GM10248 (cell line): ENCODE measurements around the gene UBE2D2.
"Not testable (repeated sequence)": the region's sequence is repeated elsewhere in the genome, so short reads cannot be mapped to it uniquely, and the experiment has no call there.

Experiments used
- CTCF ChIA-PET: fragments of 300-600 bp; sonication (Branson Sonifier 250); formaldehyde crosslinking; extraction: SDS; loops from one replicate; lab custom pipeline; 2021; ENCODE audit warnings: antibody characterized with exemption; lab: Yijun Ruan, JAX
- POLR2A ChIA-PET: fragments of 350-650 bp; sonication (Branson Sonifier 250); formaldehyde crosslinking; extraction: SDS; loops from one replicate; lab custom pipeline; 2020; ENCODE audit warnings: antibody characterized with exemption; lab: Yijun Ruan, JAX
- DNase-seq: peaks from one replicate; pipeline ENCODE4 v3.0.0; 2012; ENCODE audit errors: extremely low spot score
- CTCF ChIP-seq: IDR thresholded peaks from 2 replicates; pipeline ENCODE4 v1.5.1; 2012; ENCODE audit warnings: mild to moderate bottlenecking, low read depth; ENCODE audit errors: extremely low read depth, missing control alignments, control extremely low read depth

Gene UBE2D2

GRCh38 chr5:139530079-139530478, 31.1 kb upstream of the UBE2D2 start:
- CTCF ChIA-PET, result interaction anchor here (0.9 to 2.1 kb wide), 4 partner anchors 11 to 108 kb away, joined by 3 to 6 read pairs (median 5); no protein-coding TSS in a partner anchor
- POLR2A ChIA-PET, DNase-seq: not testable (repeated sequence)

DNA sequence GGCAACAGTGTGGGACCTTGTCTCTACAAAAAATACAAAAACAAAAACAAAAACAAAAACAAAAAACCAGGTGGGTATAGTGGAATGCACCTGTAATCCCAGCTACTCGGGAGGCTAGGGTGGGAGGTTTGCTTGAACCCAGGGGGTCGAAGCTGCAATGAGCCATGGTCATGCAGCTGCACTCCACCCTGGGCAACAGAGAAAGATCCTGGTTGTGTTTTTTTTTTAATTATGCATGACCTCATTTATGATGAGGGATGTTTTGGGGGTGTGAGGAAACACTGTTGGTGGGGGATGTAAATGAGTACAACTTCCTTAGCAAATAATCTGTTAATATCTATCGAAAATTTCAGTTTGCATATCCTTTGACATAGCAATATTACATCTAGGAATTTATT, 29.4 kb upstream of the UBE2D2 start:
- POLR2A ChIA-PET, result interaction anchor here (0.7 to 1.0 kb wide), 2 partner anchors 9 to 29 kb away, joined by 3 to 5 read pairs; partner anchors contain the start of gene UBE2D2
- CTCF ChIA-PET, result interaction anchor here (0.7 to 2.0 kb wide), 3 partner anchors 8 to 84 kb away, joined by 3 to 6 read pairs (median 4); no protein-coding TSS in a partner anchor
- DNase-seq, result no peak
- no peak for TF ChIP-seq CTCF

GRCh38 chr5:139543423-139543991, 17.6 kb upstream of the UBE2D2 start:
- POLR2A ChIA-PET, result interaction anchor here (0.7 to 1.1 kb wide), 2 partner anchors 17 to 41 kb away, joined by 4 read pairs; partner anchors contain the start of gene UBE2D2
- TF ChIP-seq CTCF, result peak; percentile 54
- DNase-seq, result peak; percentile 84
- CTCF ChIA-PET, result interaction anchor here (0.5 to 2.1 kb wide), 14 partner anchors 9 to 121 kb away, joined by 3 to 9 read pairs (median 4); partner anchors contain the start of gene DNAJC18

DNA sequence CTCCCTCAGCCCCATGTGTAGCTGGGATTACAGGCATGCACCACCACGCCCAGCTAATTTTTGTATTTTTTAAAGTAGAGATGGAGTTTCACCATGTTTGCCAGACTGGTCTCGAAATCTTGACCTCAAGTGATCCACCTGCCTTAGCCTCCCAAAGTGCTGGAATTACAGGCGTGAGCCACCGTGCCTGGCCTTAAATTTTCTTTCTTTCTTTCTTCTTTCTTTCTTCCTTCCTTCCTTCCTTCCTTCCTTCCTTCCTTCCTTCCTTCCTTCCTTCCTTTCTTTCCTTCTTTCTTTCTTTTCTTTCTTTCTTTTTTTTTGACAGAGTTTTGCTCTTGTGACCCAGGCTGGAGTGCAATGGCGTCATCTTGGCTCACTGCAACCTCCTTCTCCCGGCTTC, 14.5 kb upstream of the UBE2D2 start:
- DNase-seq, POLR2A ChIA-PET: not testable (repeated sequence)
- CTCF ChIA-PET, result interaction anchor here (1.7 to 2.3 kb wide), 2 partner anchors 15 to 124 kb away, joined by 5 to 6 read pairs; partner anchors contain the start of gene UBE2D2

DNA sequence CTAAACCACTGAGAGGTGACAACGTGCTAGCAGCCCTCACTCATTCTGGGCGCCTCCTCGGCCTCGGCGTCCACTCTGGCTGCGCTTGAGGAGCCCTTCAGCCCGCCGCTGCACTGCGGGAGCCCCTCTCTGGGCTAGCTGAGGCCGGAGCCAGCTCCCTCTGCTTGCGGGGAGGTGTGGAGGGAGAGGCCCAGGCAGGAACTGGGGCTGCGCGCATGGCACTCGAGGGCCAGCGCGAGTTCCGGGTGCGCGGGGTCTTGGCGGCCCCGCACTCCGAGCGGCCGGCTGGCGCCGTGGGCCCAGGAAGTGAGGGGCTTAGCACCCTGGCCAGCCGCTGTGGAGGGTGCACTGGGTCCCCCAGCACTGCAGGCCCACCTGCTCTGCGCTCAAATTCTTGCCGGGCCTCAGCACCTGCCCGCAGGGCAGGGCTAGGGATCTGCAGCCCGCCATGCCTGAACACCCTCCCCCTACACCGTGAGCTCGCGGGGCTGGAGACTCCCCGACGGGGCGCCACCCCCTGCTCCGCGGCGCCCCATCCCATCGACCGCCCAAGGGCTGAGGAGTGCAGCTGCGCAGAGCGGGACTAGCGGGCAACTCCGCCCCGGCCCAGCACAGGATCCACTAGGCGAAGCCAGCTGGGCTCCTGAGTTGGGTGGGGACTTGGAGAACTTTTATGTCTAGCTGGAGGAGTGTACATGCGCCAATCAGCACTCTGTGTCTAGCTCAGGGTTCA, 11.8 kb upstream of the UBE2D2 start:
- ChIA-PET POLR2A (no interaction called here), CTCF (interaction anchor here (1.2 to 2.9 kb wide), 5 partner anchors 12 to 121 kb away, joined by 3 to 11 read pairs (median 4); partner anchors contain the start of gene UBE2D2)
- no peak for TF ChIP-seq CTCF
- DNase-seq, result no peak

- ChIA-PET CTCF (interaction anchor here (1.1 to 2.9 kb wide), 7 partner anchors 11 to 237 kb away, joined by 3 to 11 read pairs (median 3); partner anchors contain the start of gene UBE2D2), POLR2A (interaction anchor here (0.5 to 3.1 kb wide), 3 partner anchors 11 to 1005 kb away, joined by 3 to 14 read pairs (median 8); partner anchors contain the start of gene UBE2D2)
- DNase-seq, result not testable (repeated sequence)
Measured at GRCh38 chr5:139550051-139550872, 10.9 kb upstream of the UBE2D2 start.

GRCh38 chr5:139551191-139551889, 9.8 kb upstream of the UBE2D2 start:
- ChIA-PET CTCF (interaction anchor here (0.9 to 2.9 kb wide), 10 partner anchors 8 to 236 kb away, joined by 3 to 11 read pairs (median 4); no protein-coding TSS in a partner anchor), POLR2A (interaction anchor here (0.6 to 3.1 kb wide), 2 partner anchors 10 to 117 kb away, joined by 3 to 14 read pairs; partner anchors contain the start of gene UBE2D2)
- no peak for TF ChIP-seq CTCF
- no peak for DNase-seq
